Gastrocnemius medialis (tissue), 4 donors: ENCODE results near the gene NPL. TPM values are rescaled to one million over a fixed set of nuclear protein-coding genes. Genes with fewer than 3 reads are reported as not detected.

Experiments
- ATAC-seq, 2 donors: fragments of 150-250 bp; one replicate each; pipeline ENCODE4 v1.9.1; 2016
- DNase-seq, 2 donors: peaks; one replicate each; pipeline ENCODE4 v3.0.0-alpha.2; 2019
- H3K27ac ChIP-seq, 4 donors: fragments of 200-600 bp; sonication (generic); 1 replicate in 1 of 4; 2 replicates in 3 of 4; pipeline ENCODE4 v1.5.1; 2016 to 2018; ENCODE audit warnings: mild to moderate bottlenecking in 2 of 4, moderate library complexity in 1 of 4
- H3K27me3 ChIP-seq, 3 donors: fragments of 200-600 bp; sonication (generic) in 2 of 3; 1 replicate in 1 of 3; 2 replicates in 2 of 3; pipeline versions ENCODE4 v1.5.1 to v1.6.0; 2016 to 2019; ENCODE audit warnings: mild to moderate bottlenecking in 1 of 3, moderate library complexity in 1 of 3
- H3K36me3 ChIP-seq, 2 donors: fragments of 200-600 bp; sonication (generic) in 1 of 2; one replicate each; pipeline ENCODE4 v1.5.1; 2017 to 2018
- H3K4me1 ChIP-seq, 2 donors: fragments of 200-600 bp; sonication (generic) in 1 of 2; one replicate each; pipeline ENCODE4 v1.5.1; 2016 to 2017; ENCODE audit warnings: mild to moderate bottlenecking in 2 of 2
- H3K4me3 ChIP-seq, 4 donors: fragments of 200-600 bp; sonication (generic) in 3 of 4; 1 replicate in 1 of 4; 2 replicates in 3 of 4; pipeline ENCODE4 v1.5.1; 2016 to 2019; ENCODE audit warnings: mild to moderate bottlenecking in 2 of 4
- H3K9me3 ChIP-seq, 3 donors: fragments of 200-600 bp; sonication (generic) in 2 of 3; 1 replicate in 1 of 3; 2 replicates in 2 of 3; pipeline ENCODE4 v1.5.1; 2016 to 2019
- CTCF ChIP-seq, 5 experiments: fragments of 450-650 bp in 3 of 5; fragments of 200-600 bp in 2 of 5; sonication (generic) in 2 of 5; IDR thresholded peaks in 4 of 5; conservative IDR thresholded peaks in 1 of 5; 1 replicate in 4 of 5; 2 replicates in 1 of 5; pipeline ENCODE4 v1.5.1; 2016 to 2019; ENCODE audit warnings: antibody characterized with exemption in 5 of 5, mild to moderate bottlenecking in 3 of 5, moderate library complexity in 3 of 5
- POLR2A ChIP-seq, 2 donors: fragments of 450-650 bp; IDR thresholded peaks; one replicate each; pipeline ENCODE4 v1.6.1; 2017; ENCODE audit warnings: antibody characterized with exemption in 2 of 2, mild to moderate bottlenecking in 2 of 2, moderate library complexity in 2 of 2
- in situ Hi-C, 4 donors: fragments of 200-750 bp; cut with MboI; loops; one replicate each; pipeline versions ENCODE4 v1.15.0 to v1.8.0; 2017; ENCODE audit warnings: low sequenced_read_pairs in 4 of 4
- intact Hi-C: fragments of 100-400 bp; cut with DNase I; formaldehyde crosslinking; loops from one replicate; pipeline ENCODE4 v1.15.1; 2023; ENCODE audit warnings: low total_unique reads
- total RNA-seq, 4 donors: library from RNA; depleted of rRNA; stranded (reverse); fragments of >200 nt; gene quantifications; one replicate each; pipeline versions ENCODE4 v1.1.0 to v1.2.3, GENCODE V29; 2016

The NPL gene
- total RNA-seq, 4 donors from 2014 or later, result 2.7 to 6.5 (median 4.3) TPM

DNA sequence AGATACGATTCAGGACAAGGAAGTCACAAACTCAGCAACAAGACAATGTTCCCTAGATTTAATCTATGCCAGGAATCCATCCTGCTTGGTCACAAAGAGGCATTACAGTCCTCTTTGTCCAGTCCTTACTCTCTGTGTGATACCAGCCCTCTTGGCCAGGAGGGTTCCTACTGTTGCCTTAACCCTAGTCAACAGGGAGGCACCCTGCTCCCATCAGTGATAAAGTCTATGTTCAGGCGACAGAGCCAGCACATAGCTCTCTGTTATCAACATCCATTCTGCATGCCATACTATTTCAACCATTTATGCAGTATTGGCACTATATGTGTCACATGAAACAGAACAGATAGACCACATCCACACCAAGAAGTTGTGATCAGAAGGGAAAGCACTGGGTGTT, 4.4 kb upstream of the NPL start:
- H3K27ac ChIP-seq, result no peak overlapping the region
- no peaks in the 10 kb centered on the region for H3K9me3 ChIP-seq
- H3K36me3 ChIP-seq, result no peaks in the 10 kb centered on the region
- peaks cover 7% of the 10 kb centered on the region in 2 donors for H3K4me1 ChIP-seq
- DNase-seq, result no peak
- no peak overlapping the region for H3K4me3 ChIP-seq
- in situ Hi-C loops, result loop anchor here (5.0 to 25.0 kb wide), 4 partner anchors 188 to 698 kb away; no protein-coding TSS in a partner anchor
- TF ChIP-seq POLR2A (IDR thresholded peaks at IDR 0.05) (no peak), CTCF (IDR thresholded peaks at IDR 0.05 in 4 of 5, conservative IDR thresholded peaks at IDR 0.05 in 1 of 5) (no peak)
- ATAC-seq, result no peak
- no peaks in the 10 kb centered on the region for H3K27me3 ChIP-seq
- intact Hi-C loops, result no loop called here

GRCh38 chr1:182786223-182786994, 3.2 kb upstream of the NPL start:
- TF ChIP-seq POLR2A (IDR thresholded peaks at IDR 0.05) (no peak), CTCF (IDR thresholded peaks at IDR 0.05 in 4 of 5, conservative IDR thresholded peaks at IDR 0.05 in 1 of 5) (peak; percentile 30 to 70 (median 55))
- DNase-seq (peak; percentile 20 to 40), ATAC-seq (peak in 1 of 2 donors; percentile 43)
- H3K27me3 ChIP-seq, result no peaks in the 10 kb centered on the region
- no peak overlapping the region for H3K27ac ChIP-seq
- H3K36me3 ChIP-seq, result no peaks in the 10 kb centered on the region
- peaks cover 7 to 9% of the 10 kb centered on the region in 2 donors for H3K4me1 ChIP-seq
- in situ Hi-C loops (loop anchor here (5.0 to 25.0 kb wide), 4 partner anchors 189 to 699 kb away; no protein-coding TSS in a partner anchor), intact Hi-C loops (no loop called here)
- H3K9me3 ChIP-seq, result no peaks in the 10 kb centered on the region
- no peak overlapping the region for H3K4me3 ChIP-seq

DNA sequence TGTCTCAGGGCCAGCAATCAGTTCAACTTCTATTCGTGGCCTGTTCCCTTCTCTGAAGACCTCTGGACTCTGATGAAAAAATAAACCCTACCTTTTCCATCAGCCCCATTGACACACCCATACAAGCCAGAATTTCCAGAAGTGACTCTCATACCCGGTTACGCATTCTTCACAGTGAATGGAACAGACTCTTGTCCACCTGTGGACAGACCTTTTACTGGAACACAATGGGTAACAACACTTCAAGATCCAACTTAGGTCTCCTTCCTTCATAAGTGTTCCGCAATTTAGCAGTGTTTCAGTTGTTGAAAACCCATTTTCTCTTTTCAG, 2.6 kb upstream of the NPL start:
- no peaks in the 10 kb centered on the region for H3K36me3 ChIP-seq
- H3K4me3 ChIP-seq, result no peak overlapping the region
- TF ChIP-seq POLR2A (IDR thresholded peaks at IDR 0.05), result no peak
- no peak for TF ChIP-seq CTCF (IDR thresholded peaks at IDR 0.05 in 4 of 5, conservative IDR thresholded peaks at IDR 0.05 in 1 of 5)
- no peak for DNase-seq
- intact Hi-C loops (no loop called here), in situ Hi-C loops (loop anchor here (5.0 to 25.0 kb wide), 4 partner anchors 190 to 700 kb away; no protein-coding TSS in a partner anchor)
- ATAC-seq, result no peak
- H3K27me3 ChIP-seq, result no peaks in the 10 kb centered on the region
- H3K9me3 ChIP-seq, result no peaks in the 10 kb centered on the region
- no peak overlapping the region for H3K27ac ChIP-seq
- peaks cover 7 to 9% of the 10 kb centered on the region in 2 donors for H3K4me1 ChIP-seq

DNA sequence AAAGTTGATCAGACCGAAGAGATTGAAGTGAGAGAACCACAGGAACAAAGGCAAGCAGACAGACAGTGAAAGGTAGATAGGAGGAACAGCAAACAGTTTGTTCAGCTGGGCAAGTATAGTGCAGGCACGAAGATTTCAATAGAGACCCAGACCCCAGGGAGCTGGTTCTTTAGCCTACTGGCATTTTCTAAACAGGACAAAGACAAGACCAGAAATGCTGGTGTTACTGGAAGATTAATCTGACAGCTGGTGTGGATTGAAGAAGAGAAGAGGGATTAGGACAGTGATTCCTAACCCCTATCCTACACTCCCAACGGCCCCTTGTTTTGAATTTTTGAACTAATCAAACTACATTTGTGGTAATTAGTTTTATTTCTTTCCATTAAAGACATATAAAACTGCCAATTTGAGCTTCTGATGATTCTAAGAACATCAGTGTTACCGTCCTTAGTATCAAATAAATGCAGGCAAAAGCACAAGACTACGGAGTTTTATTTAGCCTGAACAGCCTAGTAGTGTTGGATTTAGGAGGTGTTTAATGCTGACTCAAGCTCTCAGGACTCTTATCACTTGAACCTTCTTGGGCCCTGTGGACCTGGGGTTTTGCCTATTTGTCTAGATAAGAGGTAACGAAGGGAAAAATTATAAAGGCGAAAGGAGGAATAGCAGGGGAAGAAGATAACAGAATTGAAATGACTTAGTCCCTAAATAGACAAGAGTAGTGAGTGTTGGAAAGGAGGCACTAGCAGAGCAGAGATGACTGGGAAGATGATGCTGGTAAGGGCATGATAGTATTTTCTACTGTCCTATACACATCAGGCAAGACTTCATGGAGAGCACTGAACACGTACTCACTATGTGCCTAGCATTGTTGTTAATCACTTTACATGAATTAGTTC, 2.0 kb downstream of the NPL start:
- ATAC-seq (no peak), DNase-seq (no peak)
- H3K36me3 ChIP-seq, result no peaks in the 10 kb centered on the region
- in situ Hi-C loops (loop anchor here (25.0 kb wide), 2 partner anchors 354 to 704 kb away; no protein-coding TSS in a partner anchor), intact Hi-C loops (no loop called here)
- H3K27me3 ChIP-seq, result no peaks in the 10 kb centered on the region
- H3K4me3 ChIP-seq, result no peak overlapping the region
- H3K27ac ChIP-seq, result no peak overlapping the region
- H3K4me1 ChIP-seq, result peaks cover 7 to 9% of the 10 kb centered on the region in 2 donors
- no peak for TF ChIP-seq CTCF (IDR thresholded peaks at IDR 0.05 in 4 of 5, conservative IDR thresholded peaks at IDR 0.05 in 1 of 5)
- TF ChIP-seq POLR2A (IDR thresholded peaks at IDR 0.05), result no peak
- no peaks in the 10 kb centered on the region for H3K9me3 ChIP-seq
